LNCaP clone FGC (cell line): ENCODE measurements around the gene ABCD1.

Experiments used
- DNase-seq: peaks from one replicate; pipeline ENCODE4 v3.0.0-alpha.2; 2011; ENCODE audit warnings: low read depth
- H3K4me3 ChIP-seq: 2 replicates; pipeline ENCODE4 v1.5.1; 2011; ENCODE audit warnings: mild to moderate bottlenecking, low read depth, low read length, control low read depth
- CTCF ChIP-seq: IDR thresholded peaks from 2 replicates; pipeline ENCODE4 v1.5.1; 2012; ENCODE audit warnings: mild to moderate bottlenecking; ENCODE audit not compliant: control insufficient read depth, insufficient read depth; ENCODE audit errors: extremely low read depth

ABCD1 gene

DNA sequence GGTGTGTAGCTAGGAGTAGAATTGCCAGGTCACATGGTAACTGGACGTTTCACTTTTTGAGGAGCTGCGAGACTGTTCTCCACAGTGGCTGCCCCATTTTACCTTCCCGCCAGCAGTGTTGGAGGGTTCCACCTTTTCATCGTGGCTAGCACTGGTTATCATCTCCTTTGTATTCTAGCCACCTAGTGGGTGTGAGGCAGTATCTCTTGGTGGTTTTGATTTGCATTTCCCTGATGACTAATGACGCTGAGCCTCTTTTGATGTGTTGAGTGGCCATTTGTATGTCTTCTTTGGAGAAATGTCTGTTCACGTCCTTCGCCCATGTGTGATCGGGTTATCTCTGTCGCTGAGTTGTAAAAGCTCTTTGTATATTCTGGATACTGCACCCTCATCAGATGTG lies 10.6 kb downstream of the ABCD1 start:
- DNase-seq: no peak
- no peak for TF ChIP-seq CTCF
- H3K4me3 ChIP-seq: no peak overlapping the region

GRCh38 chrX:153736071-153736820 lies 11.6 kb downstream of the ABCD1 start:
- DNase-seq: no peak
- H3K4me3 ChIP-seq: no peak overlapping the region
- TF ChIP-seq CTCF: no peak

- no peak for DNase-seq
- TF ChIP-seq CTCF: no peak
- H3K4me3 ChIP-seq: no peak overlapping the region
Observed at GRCh38 chrX:153736871-153737441, 12.3 kb downstream of the ABCD1 start.

- no peak overlapping the region for H3K4me3 ChIP-seq
- no peak for TF ChIP-seq CTCF
- DNase-seq: no peak
Observed at GRCh38 chrX:153738056-153738605, 13.5 kb downstream of the ABCD1 start.

DNA sequence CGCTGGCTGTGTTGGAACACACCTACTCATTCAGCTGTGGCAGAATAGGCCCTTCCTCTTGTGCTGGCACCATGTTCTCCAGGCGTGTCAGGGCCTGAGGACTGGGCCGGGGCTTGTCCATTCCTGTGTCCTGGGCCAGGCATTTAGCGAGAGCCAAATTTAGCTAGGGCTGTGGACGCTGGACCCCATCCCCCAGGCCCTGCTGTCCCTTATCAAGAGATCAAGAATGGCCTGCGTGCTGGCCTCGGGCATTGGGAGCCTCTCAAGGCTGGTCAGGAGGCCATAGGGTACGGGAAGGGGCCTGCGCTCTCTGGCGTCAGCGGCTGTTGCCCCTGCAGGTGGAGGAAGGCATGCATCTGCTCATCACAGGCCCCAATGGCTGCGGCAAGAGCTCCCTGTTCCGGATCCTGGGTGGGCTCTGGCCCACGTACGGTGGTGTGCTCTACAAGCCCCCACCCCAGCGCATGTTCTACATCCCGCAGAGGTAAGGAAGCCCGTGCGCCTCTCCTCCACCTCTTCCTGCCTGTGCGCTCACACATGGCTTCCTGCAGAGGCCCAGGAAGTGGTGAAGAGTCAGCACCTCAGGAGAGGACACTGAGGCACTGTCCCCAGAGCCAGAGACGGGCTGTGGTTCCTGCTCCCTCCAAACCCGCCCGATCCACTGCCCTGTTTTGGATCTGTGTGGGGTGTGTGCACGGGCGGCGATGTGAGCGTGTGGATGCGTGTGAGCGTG lies 15.3 kb downstream of the ABCD1 start:
- no peak overlapping the region for H3K4me3 ChIP-seq
- DNase-seq: no peak
- no peak for TF ChIP-seq CTCF

GRCh38 chrX:153740631-153741222 lies 16.1 kb downstream of the ABCD1 start:
- H3K4me3 ChIP-seq: no peak overlapping the region
- TF ChIP-seq CTCF: no peak
- DNase-seq: no peak
